CD4-positive, alpha-beta memory T cell (primary cell): ENCODE data around the gene CFHR4. TPM values are rescaled to one million over a fixed set of nuclear protein-coding genes. Genes with fewer than 3 reads are reported as not detected.

ENCODE experiments used
- polyA plus RNA-seq, 2 donors: library from polyadenylated mRNA; unstranded; fragments of 300-500 nt; fragmentation: Illumina TruSeq; gene quantifications; one replicate each; pipeline ENCODE4 v1.2.3, GENCODE V29; 2021
- total RNA-seq, 2 experiments: library from RNA; stranded (reverse); gene quantifications; one replicate each; pipeline ENCODE4 v1.2.3, GENCODE V29; 2021

Gene CFHR4
- total and polyA plus RNA-seq, 4 experiments from 2014 or later: not detected

Other genes starting within 250 kb of the CFHR4 start
- gene CFH, start 236.0 kb upstream of the CFHR4 start, total RNA-seq: 10 to 100 TPM; 11.9 to 13.4 TPM
- 10 to 100 TPM; 13.8 to 16.6 TPM for gene CFH, start 236.0 kb upstream of the CFHR4 start, polyA plus RNA-seq
- gene CFHR3, start 113.2 kb upstream of the CFHR4 start, total RNA-seq: not detected
- not detected for gene CFHR3, start 113.2 kb upstream of the CFHR4 start, polyA plus RNA-seq
- gene CFHR1, start 68.3 kb upstream of the CFHR4 start, total RNA-seq: not detected
- gene CFHR1, start 68.3 kb upstream of the CFHR4 start, polyA plus RNA-seq: not detected
- not detected for gene CFHR2, start 55.7 kb downstream of the CFHR4 start, total RNA-seq
- not detected for gene CFHR2, start 55.7 kb downstream of the CFHR4 start, polyA plus RNA-seq
- gene CFHR5, start 89.5 kb downstream of the CFHR4 start, total RNA-seq: not detected
- gene CFHR5, start 89.5 kb downstream of the CFHR4 start, polyA plus RNA-seq: not detected
- gene F13B, start 179.2 kb downstream of the CFHR4 start, total RNA-seq: not detected
- gene F13B, start 179.2 kb downstream of the CFHR4 start, polyA plus RNA-seq: not detected